Ishikawa (cell line): ENCODE results near the gene PLEKHB2.

ENCODE experiments used
- CREB1 ChIP-seq: IDR thresholded peaks from 2 replicates; pipeline ENCODE4 v1.6.1; 2012; ENCODE audit warnings: low read depth
- EGR1 ChIP-seq: IDR thresholded peaks from 2 replicates; pipeline ENCODE4 v1.6.1; 2012
- EP300 ChIP-seq: IDR thresholded peaks from 2 replicates; pipeline ENCODE4 v1.6.1; 2012; ENCODE audit warnings: borderline replicate concordance
- RAD21 ChIP-seq: IDR thresholded peaks from 2 replicates; pipeline ENCODE4 v1.6.1; 2012; ENCODE audit warnings: low read depth
- TAF1 ChIP-seq: IDR thresholded peaks from 2 replicates; pipeline ENCODE4 v1.6.1; 2012; ENCODE audit warnings: low read depth, mild to moderate bottlenecking
- TCF12 ChIP-seq: IDR thresholded peaks from 2 replicates; pipeline ENCODE4 v1.6.1; 2012; ENCODE audit warnings: low read depth
- TF ChIP-seq, protein P1 (sequence below): IDR thresholded peaks from 2 replicates; pipeline ENCODE4 v1.6.1; 2012
- TF ChIP-seq, protein P2 (sequence below): IDR thresholded peaks from 2 replicates; pipeline ENCODE4 v1.6.1; 2012; ENCODE audit warnings: low read depth, mild to moderate bottlenecking

DNA sequence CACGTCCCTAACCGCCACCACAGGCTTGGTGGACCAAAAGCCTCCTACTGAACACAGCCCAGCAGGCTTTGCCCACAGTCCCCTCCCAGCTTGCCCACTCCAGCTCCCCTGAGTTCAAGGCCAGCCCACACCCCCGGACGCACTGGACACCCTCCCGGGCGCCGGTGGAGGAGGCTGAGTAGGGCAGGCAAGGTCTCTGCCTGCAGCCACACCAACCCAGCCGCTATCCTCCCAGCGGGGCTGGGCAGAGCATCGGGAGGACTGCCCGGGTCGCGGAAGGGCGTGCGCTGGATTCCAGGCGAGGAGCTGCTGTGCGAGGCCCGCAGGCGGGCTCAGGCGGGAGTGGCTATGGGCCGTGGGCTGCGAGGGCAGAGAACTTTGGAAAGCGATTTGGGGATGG, 49.5 kb downstream of the PLEKHB2 start:
- TF ChIP-seq, protein P1, sequence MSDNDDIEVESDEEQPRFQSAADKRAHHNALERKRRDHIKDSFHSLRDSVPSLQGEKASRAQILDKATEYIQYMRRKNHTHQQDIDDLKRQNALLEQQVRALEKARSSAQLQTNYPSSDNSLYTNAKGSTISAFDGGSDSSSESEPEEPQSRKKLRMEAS, result no peak
- TF ChIP-seq, protein P2, sequence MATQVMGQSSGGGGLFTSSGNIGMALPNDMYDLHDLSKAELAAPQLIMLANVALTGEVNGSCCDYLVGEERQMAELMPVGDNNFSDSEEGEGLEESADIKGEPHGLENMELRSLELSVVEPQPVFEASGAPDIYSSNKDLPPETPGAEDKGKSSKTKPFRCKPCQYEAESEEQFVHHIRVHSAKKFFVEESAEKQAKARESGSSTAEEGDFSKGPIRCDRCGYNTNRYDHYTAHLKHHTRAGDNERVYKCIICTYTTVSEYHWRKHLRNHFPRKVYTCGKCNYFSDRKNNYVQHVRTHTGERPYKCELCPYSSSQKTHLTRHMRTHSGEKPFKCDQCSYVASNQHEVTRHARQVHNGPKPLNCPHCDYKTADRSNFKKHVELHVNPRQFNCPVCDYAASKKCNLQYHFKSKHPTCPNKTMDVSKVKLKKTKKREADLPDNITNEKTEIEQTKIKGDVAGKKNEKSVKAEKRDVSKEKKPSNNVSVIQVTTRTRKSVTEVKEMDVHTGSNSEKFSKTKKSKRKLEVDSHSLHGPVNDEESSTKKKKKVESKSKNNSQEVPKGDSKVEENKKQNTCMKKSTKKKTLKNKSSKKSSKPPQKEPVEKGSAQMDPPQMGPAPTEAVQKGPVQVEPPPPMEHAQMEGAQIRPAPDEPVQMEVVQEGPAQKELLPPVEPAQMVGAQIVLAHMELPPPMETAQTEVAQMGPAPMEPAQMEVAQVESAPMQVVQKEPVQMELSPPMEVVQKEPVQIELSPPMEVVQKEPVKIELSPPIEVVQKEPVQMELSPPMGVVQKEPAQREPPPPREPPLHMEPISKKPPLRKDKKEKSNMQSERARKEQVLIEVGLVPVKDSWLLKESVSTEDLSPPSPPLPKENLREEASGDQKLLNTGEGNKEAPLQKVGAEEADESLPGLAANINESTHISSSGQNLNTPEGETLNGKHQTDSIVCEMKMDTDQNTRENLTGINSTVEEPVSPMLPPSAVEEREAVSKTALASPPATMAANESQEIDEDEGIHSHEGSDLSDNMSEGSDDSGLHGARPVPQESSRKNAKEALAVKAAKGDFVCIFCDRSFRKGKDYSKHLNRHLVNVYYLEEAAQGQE, result no peak
- TF ChIP-seq CREB1 (no peak), TCF12 (no peak), TAF1 (no peak), EP300 (no peak), EGR1 (no peak), RAD21 (no peak)
